HG03457 (cell line): ENCODE results near the gene CASKIN1.
"Not testable (repeated sequence)": the region's sequence is repeated elsewhere in the genome, so short reads cannot be mapped to it uniquely, and the experiment has no call there.

ENCODE experiments used
- ATAC-seq: cut with Tn5 transposase; IDR thresholded peaks from one replicate; pipeline ENCODE4 v1.9.1; 2021; ENCODE audit warnings: moderate number of reproducible peaks; ENCODE audit not compliant: unreplicated experiment

CASKIN1 gene, protein sequence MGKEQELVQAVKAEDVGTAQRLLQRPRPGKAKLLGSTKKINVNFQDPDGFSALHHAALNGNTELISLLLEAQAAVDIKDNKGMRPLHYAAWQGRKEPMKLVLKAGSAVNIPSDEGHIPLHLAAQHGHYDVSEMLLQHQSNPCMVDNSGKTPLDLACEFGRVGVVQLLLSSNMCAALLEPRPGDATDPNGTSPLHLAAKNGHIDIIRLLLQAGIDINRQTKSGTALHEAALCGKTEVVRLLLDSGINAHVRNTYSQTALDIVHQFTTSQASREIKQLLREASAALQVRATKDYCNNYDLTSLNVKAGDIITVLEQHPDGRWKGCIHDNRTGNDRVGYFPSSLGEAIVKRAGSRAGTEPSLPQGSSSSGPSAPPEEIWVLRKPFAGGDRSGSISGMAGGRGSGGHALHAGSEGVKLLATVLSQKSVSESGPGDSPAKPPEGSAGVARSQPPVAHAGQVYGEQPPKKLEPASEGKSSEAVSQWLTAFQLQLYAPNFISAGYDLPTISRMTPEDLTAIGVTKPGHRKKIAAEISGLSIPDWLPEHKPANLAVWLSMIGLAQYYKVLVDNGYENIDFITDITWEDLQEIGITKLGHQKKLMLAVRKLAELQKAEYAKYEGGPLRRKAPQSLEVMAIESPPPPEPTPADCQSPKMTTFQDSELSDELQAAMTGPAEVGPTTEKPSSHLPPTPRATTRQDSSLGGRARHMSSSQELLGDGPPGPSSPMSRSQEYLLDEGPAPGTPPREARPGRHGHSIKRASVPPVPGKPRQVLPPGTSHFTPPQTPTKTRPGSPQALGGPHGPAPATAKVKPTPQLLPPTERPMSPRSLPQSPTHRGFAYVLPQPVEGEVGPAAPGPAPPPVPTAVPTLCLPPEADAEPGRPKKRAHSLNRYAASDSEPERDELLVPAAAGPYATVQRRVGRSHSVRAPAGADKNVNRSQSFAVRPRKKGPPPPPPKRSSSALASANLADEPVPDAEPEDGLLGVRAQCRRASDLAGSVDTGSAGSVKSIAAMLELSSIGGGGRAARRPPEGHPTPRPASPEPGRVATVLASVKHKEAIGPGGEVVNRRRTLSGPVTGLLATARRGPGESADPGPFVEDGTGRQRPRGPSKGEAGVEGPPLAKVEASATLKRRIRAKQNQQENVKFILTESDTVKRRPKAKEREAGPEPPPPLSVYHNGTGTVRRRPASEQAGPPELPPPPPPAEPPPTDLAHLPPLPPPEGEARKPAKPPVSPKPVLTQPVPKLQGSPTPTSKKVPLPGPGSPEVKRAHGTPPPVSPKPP (N-terminal part only)

GRCh38 chr16:2196162-2196980 lies at the start of gene CASKIN1:
CASKIN1 (minus strand) TSS chr16:2196605; CDS start chr16:2196432, 173 bp downstream.
- ATAC-seq, result no peak

- no peak for ATAC-seq
These were observed 48.8 kb upstream of the CASKIN1 start for GRCh38 chr16:2244926-2245795.

GRCh38 chr16:2244301-2244700 lies 47.9 kb upstream of the CASKIN1 start:
- no peak for ATAC-seq

- ATAC-seq, result no peak
These were observed 47.4 kb upstream of the CASKIN1 start for GRCh38 chr16:2243781-2244180.

GRCh38 chr16:2243031-2243528 lies 46.7 kb upstream of the CASKIN1 start:
- ATAC-seq, result no peak

GRCh38 chr16:2242598-2242997 lies 46.2 kb upstream of the CASKIN1 start:
- ATAC-seq, result no peak

DNA sequence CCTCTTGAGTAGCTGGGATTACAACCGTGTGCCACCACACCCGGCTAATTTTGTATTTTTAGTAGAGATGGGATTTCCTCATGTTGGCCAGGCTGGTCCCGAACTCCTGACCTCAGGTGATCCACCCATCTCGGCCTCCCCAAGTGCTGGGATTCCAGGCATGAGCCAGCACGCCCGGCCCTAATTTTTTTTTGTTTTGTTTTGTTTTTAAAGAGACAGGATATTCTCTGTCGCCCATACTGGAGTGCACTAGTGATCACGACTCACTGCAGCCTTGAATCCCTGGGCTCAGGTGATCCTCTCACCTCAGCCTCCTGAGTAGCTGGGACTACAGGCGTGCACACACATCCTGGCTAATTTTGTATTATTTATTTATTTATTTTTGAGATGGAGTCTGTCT lies 43.9 kb upstream of the CASKIN1 start:
- not testable (repeated sequence) for ATAC-seq

- ATAC-seq, result no peak
These were observed 42.7 kb upstream of the CASKIN1 start for GRCh38 chr16:2238838-2239675.

DNA sequence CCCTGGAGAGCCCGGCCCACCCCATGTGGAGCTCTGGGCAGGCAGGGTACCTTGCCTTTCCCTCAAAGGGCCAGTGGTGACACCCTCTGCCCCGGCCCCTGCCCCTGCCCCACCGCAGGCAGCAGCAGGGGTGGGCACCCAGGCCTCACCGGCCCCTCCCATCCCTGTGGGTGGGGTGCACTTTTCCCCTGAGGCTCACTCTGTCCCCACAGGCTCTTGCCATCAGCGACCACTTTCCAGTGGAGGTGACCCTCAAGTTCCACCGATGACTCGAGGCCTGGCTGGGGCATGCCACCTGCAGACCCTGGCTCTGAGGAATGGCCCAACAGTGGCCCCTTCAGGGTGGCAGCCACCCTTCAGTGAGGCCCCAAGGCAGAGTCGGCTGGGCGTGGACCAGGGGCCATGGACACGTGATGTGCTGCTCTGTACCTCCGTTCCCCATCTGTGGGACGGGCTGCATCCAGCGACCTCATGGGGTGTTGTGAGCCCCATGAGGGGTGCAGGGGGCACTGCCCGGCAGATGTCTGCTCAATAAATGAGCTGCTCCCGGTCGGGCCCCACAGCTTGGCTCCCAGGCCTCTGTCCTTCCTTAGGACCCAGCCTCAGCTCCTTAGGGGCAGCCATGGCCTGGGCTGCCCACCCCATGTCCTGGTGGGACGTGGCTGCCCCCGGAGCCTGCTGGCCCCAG lies 41.9 kb upstream of the CASKIN1 start:
- ATAC-seq, result no peak

DNA sequence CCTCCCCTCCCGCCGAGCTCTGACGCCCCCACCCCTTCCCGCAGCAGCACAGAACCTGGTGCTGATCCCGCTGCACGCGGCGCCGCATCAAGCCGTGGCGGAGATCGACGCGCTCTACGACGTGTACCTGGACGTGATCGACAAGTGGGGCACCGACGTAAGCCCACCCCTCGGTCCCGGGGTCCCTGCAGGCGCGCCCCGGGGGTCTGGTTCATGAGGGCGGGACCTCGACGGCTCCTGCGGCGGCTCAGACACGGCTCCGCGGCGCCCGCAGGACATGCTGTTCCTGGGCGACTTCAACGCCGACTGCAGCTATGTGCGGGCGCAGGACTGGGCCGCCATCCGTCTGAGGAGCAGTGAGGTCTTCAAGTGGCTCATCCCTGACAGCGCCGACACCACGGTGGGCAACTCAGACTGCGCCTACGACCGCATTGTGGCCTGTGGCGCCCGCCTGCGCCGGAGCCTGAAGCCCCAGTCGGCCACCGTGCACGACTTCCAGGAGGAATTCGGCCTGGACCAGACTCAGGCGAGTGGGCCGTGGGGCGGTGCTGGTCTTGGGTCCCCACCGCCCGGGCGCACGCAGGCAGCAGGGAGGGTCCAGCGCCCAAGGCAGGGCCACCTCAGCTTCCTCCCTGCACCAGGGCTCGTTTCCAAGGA lies 41.2 kb upstream of the CASKIN1 start:
- ATAC-seq, result no peak

GRCh38 chr16:2237102-2237482 lies 40.7 kb upstream of the CASKIN1 start:
- ATAC-seq, result no peak

DNA sequence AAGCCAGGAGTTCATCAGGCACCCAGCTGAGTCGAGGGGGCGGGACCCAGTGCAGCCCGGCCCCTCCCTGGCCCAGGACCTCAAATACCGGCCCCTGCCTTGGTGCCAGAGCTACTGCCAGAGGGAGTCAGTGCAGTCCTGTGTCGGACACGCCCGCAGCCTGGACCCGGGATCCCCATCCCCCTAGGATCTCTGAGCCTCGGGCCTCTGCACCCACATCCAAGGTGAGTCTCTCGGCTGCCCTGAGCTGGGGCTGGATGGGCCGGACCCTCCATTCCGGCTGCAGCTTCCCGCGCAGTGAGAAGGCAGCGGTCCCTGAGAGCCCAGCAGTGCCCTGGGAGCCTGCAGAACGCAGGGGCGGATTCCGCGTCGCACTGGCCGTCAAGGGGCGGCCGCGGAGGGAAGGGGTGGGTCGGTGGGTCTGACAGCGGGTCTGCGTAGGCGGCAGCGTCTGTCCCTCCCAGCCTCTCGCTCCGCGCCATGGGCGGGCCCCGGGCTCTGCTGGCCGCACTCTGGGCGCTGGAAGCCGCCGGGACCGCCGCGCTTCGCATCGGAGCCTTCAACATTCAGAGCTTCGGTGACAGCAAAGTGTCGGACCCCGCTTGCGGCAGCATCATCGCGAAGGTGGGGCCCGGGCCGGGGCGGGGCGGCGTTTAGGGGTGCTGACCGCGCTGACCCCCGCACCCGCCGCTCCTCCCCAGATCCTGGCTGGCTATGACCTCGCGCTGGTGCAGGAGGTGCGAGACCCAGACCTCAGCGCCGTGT lies 40.1 kb upstream of the CASKIN1 start, which contains the start of gene DNASE1L2:
DNASE1L2 (plus strand) TSS at position 108 of the 765 bp plus-strand sequence; CDS start at position 481, 373 bp downstream.
- no peak for ATAC-seq

GRCh38 chr16:2235695-2236336 lies 39.4 kb upstream of the CASKIN1 start:
- no peak for ATAC-seq

DNA sequence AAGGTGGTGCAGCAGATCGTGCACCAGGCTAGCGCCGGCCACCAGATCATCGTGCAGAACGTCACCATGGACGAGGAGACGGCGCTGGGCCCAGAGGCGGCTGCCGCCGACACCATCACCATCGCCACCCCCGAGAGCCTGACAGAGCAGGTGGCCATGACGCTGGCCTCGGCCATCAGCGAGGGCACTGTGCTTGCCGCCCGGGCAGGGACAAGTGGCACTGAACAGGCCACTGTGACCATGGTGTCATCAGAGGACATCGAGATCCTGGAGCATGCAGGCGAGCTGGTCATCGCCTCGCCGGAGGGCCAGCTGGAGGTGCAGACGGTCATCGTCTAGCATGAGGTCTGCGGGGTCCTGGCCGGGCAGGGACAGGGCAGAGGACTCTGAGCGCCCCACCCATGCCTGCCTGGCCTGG lies 38.8 kb upstream of the CASKIN1 start:
- no peak for ATAC-seq

DNA sequence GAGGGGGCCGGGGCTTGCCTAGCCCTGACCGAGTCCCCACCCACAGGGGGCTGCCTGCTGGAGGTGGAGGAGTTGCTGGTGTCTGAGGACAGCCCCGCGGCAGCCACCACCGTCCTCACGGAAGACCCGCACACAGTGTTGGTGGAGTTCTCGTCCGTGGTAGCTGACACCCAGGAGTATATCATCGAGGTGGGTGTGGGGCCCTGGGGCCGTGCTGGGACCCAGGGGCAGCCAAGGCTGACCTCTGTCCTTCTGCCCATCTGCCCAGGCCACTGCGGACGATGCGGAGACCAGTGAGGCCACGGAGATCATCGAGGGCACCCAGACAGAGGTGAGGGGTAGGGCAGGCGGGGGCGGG lies 38.4 kb upstream of the CASKIN1 start:
- no peak for ATAC-seq
